Hepatocyte (in vitro differentiated cells): ENCODE results near the gene KRTAP10-9.

Experiments
- EZH2 ChIP-seq: fragments of 200-600 bp; sonication (generic); IDR thresholded peaks from 2 replicates; pipeline ENCODE4 v1.6.1; 2016; ENCODE audit warnings: antibody characterized with exemption, mild to moderate bottlenecking, borderline replicate concordance
- EZH2phosphoT487 ChIP-seq: fragments of 200-600 bp; sonication (generic); IDR thresholded peaks from one replicate; pipeline ENCODE4 v1.6.1; 2018; ENCODE audit warnings: antibody characterized with exemption, mild to moderate bottlenecking, low read depth, moderate library complexity; ENCODE audit not compliant: unreplicated experiment, severe bottlenecking
- TF ChIP-seq, protein P1 (sequence below): fragments of 200-600 bp; sonication (generic); IDR thresholded peaks from 2 replicates; pipeline ENCODE4 v1.5.1; 2016; ENCODE audit warnings: antibody characterized with exemption, mild to moderate bottlenecking; ENCODE audit not compliant: poor library complexity

DNA sequence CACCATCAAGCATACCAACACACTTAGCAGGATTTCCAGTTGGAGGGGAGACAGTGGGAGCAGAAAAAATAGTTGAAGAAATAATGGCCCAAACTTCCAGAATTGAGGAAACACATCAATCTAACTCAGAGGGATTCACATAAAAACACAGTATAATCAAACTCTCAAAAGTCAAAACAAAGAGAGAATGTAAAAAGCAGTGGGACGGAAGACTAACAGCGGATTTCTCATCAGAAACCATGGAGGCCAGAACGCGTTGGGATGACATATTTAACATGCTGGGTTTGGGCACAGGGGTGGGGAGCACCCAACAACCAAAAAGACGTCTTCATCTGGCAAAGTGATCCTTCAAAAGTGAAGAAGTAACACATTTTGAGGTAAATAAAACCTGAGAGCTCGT is 7.0 kb upstream of the KRTAP10-9 start:
- TF ChIP-seq, protein P1, sequence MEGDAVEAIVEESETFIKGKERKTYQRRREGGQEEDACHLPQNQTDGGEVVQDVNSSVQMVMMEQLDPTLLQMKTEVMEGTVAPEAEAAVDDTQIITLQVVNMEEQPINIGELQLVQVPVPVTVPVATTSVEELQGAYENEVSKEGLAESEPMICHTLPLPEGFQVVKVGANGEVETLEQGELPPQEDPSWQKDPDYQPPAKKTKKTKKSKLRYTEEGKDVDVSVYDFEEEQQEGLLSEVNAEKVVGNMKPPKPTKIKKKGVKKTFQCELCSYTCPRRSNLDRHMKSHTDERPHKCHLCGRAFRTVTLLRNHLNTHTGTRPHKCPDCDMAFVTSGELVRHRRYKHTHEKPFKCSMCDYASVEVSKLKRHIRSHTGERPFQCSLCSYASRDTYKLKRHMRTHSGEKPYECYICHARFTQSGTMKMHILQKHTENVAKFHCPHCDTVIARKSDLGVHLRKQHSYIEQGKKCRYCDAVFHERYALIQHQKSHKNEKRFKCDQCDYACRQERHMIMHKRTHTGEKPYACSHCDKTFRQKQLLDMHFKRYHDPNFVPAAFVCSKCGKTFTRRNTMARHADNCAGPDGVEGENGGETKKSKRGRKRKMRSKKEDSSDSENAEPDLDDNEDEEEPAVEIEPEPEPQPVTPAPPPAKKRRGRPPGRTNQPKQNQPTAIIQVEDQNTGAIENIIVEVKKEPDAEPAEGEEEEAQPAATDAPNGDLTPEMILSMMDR, result no peak
- TF ChIP-seq EZH2 (no peak), EZH2phosphoT487 (no peak)
